Gastrocnemius medialis (tissue), 4 donors: Measurements from ENCODE around the gene PINK1.

Experiments
- CTCF ChIP-seq, 5 experiments: fragments of 450-650 bp in 3 of 5; fragments of 200-600 bp in 2 of 5; sonication (generic) in 2 of 5; IDR thresholded peaks in 4 of 5; conservative IDR thresholded peaks in 1 of 5; 1 replicate in 4 of 5; 2 replicates in 1 of 5; pipeline ENCODE4 v1.5.1; 2016 to 2019; ENCODE audit warnings: antibody characterized with exemption in 5 of 5, mild to moderate bottlenecking in 3 of 5, moderate library complexity in 3 of 5
- POLR2A ChIP-seq, 2 donors: fragments of 450-650 bp; IDR thresholded peaks; one replicate each; pipeline ENCODE4 v1.6.1; 2017; ENCODE audit warnings: antibody characterized with exemption in 2 of 2, mild to moderate bottlenecking in 2 of 2, moderate library complexity in 2 of 2

GRCh38 chr1:20645414-20645813 is 12.2 kb downstream of the PINK1 start:
- TF ChIP-seq CTCF (IDR thresholded peaks at IDR 0.05 in 4 of 5, conservative IDR thresholded peaks at IDR 0.05 in 1 of 5) (no peak), POLR2A (IDR thresholded peaks at IDR 0.05) (no peak)
